HCT116 (cell line): ENCODE measurements around the gene C2. TPM values are rescaled to one million over a fixed set of nuclear protein-coding genes. Genes with fewer than 3 reads are reported as not detected.

Experiments used
- ATAC-seq: fragments of 200-7000 bp; cut with Tn5 transposase; 2 replicates; pipeline ENCODE4 v1.9.1; 2020; ENCODE audit warnings: mild to moderate bottlenecking, moderate library complexity
- BruUV-seq: library from RNA; stranded (reverse); fragments of 400-500 nt; replicated peaks from 2 replicates; lab custom pipeline; 2021; lab: Mats Ljungman, UMichigan
- CTCF ChIA-PET: fragments of 300-600 bp; sonication (Branson Sonifier 250); formaldehyde crosslinking; loops from one replicate; lab custom pipeline; 2021; ENCODE audit warnings: antibody characterized with exemption; lab: Charles Lee
- POLR2A ChIA-PET: fragments of 300-600, 350-600 bp; sonication (Branson Sonifier 250); formaldehyde crosslinking; loops from one replicate; lab custom pipeline; 2021; ENCODE audit warnings: antibody characterized with exemption; lab: Charles Lee
- RAD21 ChIA-PET, 2 experiments: fragments of 300-600 bp; sonication (Branson Sonifier 250); formaldehyde crosslinking; loops; one replicate each; lab custom pipeline; 2023; ENCODE audit warnings: low total read pairs in 2 of 2; ENCODE audit not compliant: uncharacterized antibody in 2 of 2, unreplicated experiment in 2 of 2, low non-redundant PET in 1 of 2; lab: Charles Lee
- DNase-seq: peaks from one replicate; pipeline ENCODE4 v3.0.0-alpha.2; 2010; ENCODE audit warnings: low read depth, low spot score
- H2AFZ ChIP-seq: fragments of 200-600 bp; shearing (Covaris generic), sonication (generic); 2 replicates; pipeline ENCODE4 v1.6.1; 2017; ENCODE audit warnings: low read depth, mixed run types, mixed read lengths, antibody characterized with exemption, low read length; ENCODE audit not compliant: poor library complexity, severe bottlenecking
- H3K27ac ChIP-seq: 2 replicates; pipeline ENCODE4 v1.5.1; 2012; ENCODE audit warnings: low read depth, low read length
- H3K27me3 ChIP-seq: fragments of 200-600 bp; sonication (generic); 2 replicates; pipeline ENCODE4 v1.6.1; 2016; ENCODE audit warnings: mixed run types, low read length, mixed read lengths; ENCODE audit not compliant: insufficient read depth
- H3K36me3 ChIP-seq, 2 experiments: fragments of 200-500 bp in 1 of 2; fragments of 200-600 bp in 1 of 2; sonication (Bioruptor generic) in 1 of 2; sonication (generic) in 1 of 2; 2 replicates each; pipeline versions ENCODE4 v1.5.1 to v1.6.1; 2014 to 2016; ENCODE audit warnings: low read length in 2 of 2, inconsistent platforms in 1 of 2, mixed read lengths in 1 of 2, mixed run types in 1 of 2; ENCODE audit not compliant: insufficient read depth in 2 of 2, control insufficient read depth in 1 of 2
- H3K4me1 ChIP-seq, 2 experiments: fragments of 200-600 bp in 1 of 2; sonication (generic) in 1 of 2; 2 replicates each; pipeline versions ENCODE4 v1.5.1 to v1.6.1; 2012 to 2017; ENCODE audit warnings: low read length in 2 of 2, inconsistent platforms in 1 of 2, mild to moderate bottlenecking in 1 of 2, mixed read lengths in 1 of 2, mixed run types in 1 of 2, moderate library complexity in 1 of 2; ENCODE audit not compliant: insufficient read depth in 2 of 2, control insufficient read depth in 1 of 2
- H3K4me2 ChIP-seq: fragments of 200-600 bp; sonication (generic); 2 replicates; pipeline ENCODE4 v1.6.1; 2017; ENCODE audit warnings: mixed run types, low read length, mixed read lengths
- H3K4me3 ChIP-seq, 2 experiments: fragments of 200-600 bp in 1 of 2; sonication (generic) in 1 of 2; replicated peaks in 1 of 2; 2 replicates each; pipeline ENCODE4 v1.5.1; 2011 to 2016; ENCODE audit warnings: low read length in 2 of 2, control low read depth in 1 of 2, low read depth in 1 of 2, mild to moderate bottlenecking in 1 of 2, mixed read lengths in 1 of 2, mixed run types in 1 of 2
- H3K79me2 ChIP-seq: fragments of 200-600 bp; sonication (generic); 2 replicates; pipeline ENCODE4 v1.6.1; 2017; ENCODE audit warnings: mild to moderate bottlenecking, mixed run types, low read length, moderate library complexity, mixed read lengths; ENCODE audit not compliant: insufficient read depth
- H3K9ac ChIP-seq: fragments of 200-600 bp; sonication (generic); 2 replicates; pipeline ENCODE4 v1.6.1; 2016; ENCODE audit warnings: low read length, mixed read lengths
- H3K9me2 ChIP-seq: fragments of 200-600 bp; sonication (generic), shearing (Covaris generic); 2 replicates; pipeline ENCODE4 v1.6.1; 2017; ENCODE audit warnings: mixed run types, mild to moderate bottlenecking, moderate library complexity; ENCODE audit not compliant: insufficient read depth
- H3K9me3 ChIP-seq, 2 experiments: fragments of 200-500 bp in 1 of 2; fragments of 200-600 bp in 1 of 2; sonication (Bioruptor generic) in 1 of 2; sonication (generic) in 1 of 2; 2 replicates each; pipeline ENCODE4 v1.6.1; 2014 to 2017; ENCODE audit warnings: low read length in 2 of 2, mixed read lengths in 2 of 2, inconsistent platforms in 1 of 2, low read depth in 1 of 2, mild to moderate bottlenecking in 1 of 2, mixed run types in 1 of 2, moderate library complexity in 1 of 2; ENCODE audit not compliant: control insufficient read depth in 1 of 2, insufficient read depth in 1 of 2
- H4K20me1 ChIP-seq: fragments of 200-600 bp; sonication (generic), shearing (Covaris generic); 2 replicates; pipeline ENCODE4 v1.6.1; 2017; ENCODE audit warnings: mixed run types, mild to moderate bottlenecking, moderate library complexity; ENCODE audit not compliant: insufficient read depth
- CEBPB ChIP-seq: IDR thresholded peaks from 2 replicates; pipeline ENCODE4 v1.6.1; 2012; ENCODE audit warnings: low read depth
- EGR1 ChIP-seq: IDR thresholded peaks from 2 replicates; pipeline ENCODE4 v1.6.1; 2012; ENCODE audit warnings: low read depth
- ELF1 ChIP-seq: IDR thresholded peaks from 2 replicates; pipeline ENCODE4 v1.6.1; 2012; ENCODE audit warnings: low read depth, borderline replicate concordance
- JUND ChIP-seq: IDR thresholded peaks from 2 replicates; pipeline ENCODE4 v1.6.1; 2012
- POLR2A ChIP-seq: IDR thresholded peaks from 2 replicates; pipeline ENCODE4 v1.7.0; 2011; ENCODE audit warnings: borderline replicate concordance; ENCODE audit not compliant: insufficient read depth, insufficient read length; ENCODE audit errors: extremely low read depth
- POLR2AphosphoS5 ChIP-seq: IDR thresholded peaks from 2 replicates; pipeline ENCODE4 v1.6.1; 2011; ENCODE audit warnings: mild to moderate bottlenecking, low read depth, low read length, moderate library complexity
- SP1 ChIP-seq: IDR thresholded peaks from 2 replicates; pipeline ENCODE4 v1.6.1; 2012; ENCODE audit warnings: low read depth
- ZFX ChIP-seq: fragments of 450-650 bp; IDR thresholded peaks from 2 replicates; pipeline ENCODE4 v1.6.1; 2017
- intact Hi-C: fragments of 100-400 bp; cut with micrococcal nuclease; formaldehyde crosslinking; loops from 2 replicates; pipeline ENCODE4 v1.10.0; 2022
- total RNA-seq: library from RNA; stranded (reverse); gene quantifications from one replicate; pipeline ENCODE4 v1.2.1, GENCODE V29; 2021; ENCODE audit not compliant: unreplicated experiment
- TF ChIP-seq, protein P1 (sequence below): IDR thresholded peaks from 2 replicates; pipeline ENCODE4 v1.6.1; 2012; ENCODE audit warnings: low read depth
- TF ChIP-seq, protein P2 (sequence below): IDR thresholded peaks from 2 replicates; pipeline ENCODE4 v1.6.1; 2012
- TF ChIP-seq, protein P3 (sequence below): IDR thresholded peaks from 2 replicates; pipeline ENCODE4 v1.6.1; 2011; ENCODE audit warnings: mild to moderate bottlenecking, low read length, moderate library complexity; ENCODE audit not compliant: insufficient replicate concordance; ENCODE audit errors: extremely low read depth

Gene C2
- total RNA-seq, 1 experiment from 2014 or later = 3.1 TPM

DNA sequence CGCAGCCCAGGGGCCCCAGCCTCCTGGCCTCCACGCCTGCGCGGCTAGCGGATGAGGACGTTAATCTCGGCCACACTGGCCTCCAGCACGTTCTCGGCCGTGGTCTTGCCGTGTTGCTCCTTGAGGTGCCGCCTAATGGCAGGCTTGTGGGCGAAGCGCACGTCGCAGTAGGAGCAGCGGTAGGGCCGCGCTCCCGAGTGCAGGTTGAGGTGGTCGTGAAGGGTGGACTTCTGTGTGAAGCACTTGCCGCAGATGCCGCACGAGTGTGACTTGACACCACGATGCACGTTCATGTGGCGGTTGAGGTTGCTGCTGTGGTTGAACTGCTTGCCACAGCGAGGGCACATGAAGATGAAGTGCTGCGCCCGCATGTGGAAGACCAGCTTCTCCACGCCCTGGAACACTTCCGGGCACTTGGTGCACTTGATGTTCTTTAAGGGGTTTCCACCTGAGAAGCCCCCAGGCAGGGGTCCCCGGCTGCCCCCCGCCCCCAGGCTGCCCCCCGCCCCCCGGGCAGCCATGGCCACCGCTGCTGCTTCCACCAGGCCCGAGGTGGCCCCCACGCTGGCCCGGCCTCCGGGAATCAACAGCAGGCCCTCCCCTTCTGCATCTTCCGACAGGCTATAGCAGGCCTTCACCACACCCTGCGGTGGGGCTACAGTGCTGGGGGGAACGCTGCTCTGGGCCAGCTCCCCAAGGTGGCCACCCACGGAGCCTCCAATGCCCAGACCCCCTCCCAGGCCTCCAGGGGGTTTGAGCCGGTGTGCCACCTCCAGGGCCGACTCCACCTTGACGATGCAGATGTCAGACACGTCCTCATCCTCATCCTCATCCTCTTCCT, 27.4 kb upstream of the C2 start:
- no TSS peak for BruUV-seq
- CTCF ChIA-PET = no interaction called here
- Histone ChIP-seq H3K36me3 (peaks cover under 1 to 10% of the 10 kb centered on the region in 2 experiments), H3K27ac (peak overlapping the region; percentile 23; the same call in 1 of the 2 replicates), H3K27me3 (no peaks in the 10 kb centered on the region), H3K4me1 (peaks cover 12 to 34% of the 10 kb centered on the region in 2 experiments), H2AFZ (no peak overlapping the region), H3K4me2 (no peak overlapping the region), H4K20me1 (no peaks in the 10 kb centered on the region), H3K9ac (no peak overlapping the region), H3K4me3 (no peak overlapping the region), H3K9me2 (no peaks in the 10 kb centered on the region), H3K9me3 (no peaks in the 10 kb centered on the region), H3K79me2 (peaks cover 18% of the 10 kb centered on the region; the same call in 1 of the 2 replicates)
- ATAC-seq (no peak), DNase-seq (no peak)
- POLR2A ChIA-PET = no interaction called here
- TF ChIP-seq JUND (no peak), EGR1 (no peak), SP1 (no peak), POLR2AphosphoS5 (no peak), ZFX (no peak), CEBPB (no peak), ELF1 (no peak), POLR2A (no peak)
- TF ChIP-seq, protein P1, sequence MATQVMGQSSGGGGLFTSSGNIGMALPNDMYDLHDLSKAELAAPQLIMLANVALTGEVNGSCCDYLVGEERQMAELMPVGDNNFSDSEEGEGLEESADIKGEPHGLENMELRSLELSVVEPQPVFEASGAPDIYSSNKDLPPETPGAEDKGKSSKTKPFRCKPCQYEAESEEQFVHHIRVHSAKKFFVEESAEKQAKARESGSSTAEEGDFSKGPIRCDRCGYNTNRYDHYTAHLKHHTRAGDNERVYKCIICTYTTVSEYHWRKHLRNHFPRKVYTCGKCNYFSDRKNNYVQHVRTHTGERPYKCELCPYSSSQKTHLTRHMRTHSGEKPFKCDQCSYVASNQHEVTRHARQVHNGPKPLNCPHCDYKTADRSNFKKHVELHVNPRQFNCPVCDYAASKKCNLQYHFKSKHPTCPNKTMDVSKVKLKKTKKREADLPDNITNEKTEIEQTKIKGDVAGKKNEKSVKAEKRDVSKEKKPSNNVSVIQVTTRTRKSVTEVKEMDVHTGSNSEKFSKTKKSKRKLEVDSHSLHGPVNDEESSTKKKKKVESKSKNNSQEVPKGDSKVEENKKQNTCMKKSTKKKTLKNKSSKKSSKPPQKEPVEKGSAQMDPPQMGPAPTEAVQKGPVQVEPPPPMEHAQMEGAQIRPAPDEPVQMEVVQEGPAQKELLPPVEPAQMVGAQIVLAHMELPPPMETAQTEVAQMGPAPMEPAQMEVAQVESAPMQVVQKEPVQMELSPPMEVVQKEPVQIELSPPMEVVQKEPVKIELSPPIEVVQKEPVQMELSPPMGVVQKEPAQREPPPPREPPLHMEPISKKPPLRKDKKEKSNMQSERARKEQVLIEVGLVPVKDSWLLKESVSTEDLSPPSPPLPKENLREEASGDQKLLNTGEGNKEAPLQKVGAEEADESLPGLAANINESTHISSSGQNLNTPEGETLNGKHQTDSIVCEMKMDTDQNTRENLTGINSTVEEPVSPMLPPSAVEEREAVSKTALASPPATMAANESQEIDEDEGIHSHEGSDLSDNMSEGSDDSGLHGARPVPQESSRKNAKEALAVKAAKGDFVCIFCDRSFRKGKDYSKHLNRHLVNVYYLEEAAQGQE = no peak
- TF ChIP-seq, protein P2, sequence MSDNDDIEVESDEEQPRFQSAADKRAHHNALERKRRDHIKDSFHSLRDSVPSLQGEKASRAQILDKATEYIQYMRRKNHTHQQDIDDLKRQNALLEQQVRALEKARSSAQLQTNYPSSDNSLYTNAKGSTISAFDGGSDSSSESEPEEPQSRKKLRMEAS = no peak
- TF ChIP-seq, protein P3, sequence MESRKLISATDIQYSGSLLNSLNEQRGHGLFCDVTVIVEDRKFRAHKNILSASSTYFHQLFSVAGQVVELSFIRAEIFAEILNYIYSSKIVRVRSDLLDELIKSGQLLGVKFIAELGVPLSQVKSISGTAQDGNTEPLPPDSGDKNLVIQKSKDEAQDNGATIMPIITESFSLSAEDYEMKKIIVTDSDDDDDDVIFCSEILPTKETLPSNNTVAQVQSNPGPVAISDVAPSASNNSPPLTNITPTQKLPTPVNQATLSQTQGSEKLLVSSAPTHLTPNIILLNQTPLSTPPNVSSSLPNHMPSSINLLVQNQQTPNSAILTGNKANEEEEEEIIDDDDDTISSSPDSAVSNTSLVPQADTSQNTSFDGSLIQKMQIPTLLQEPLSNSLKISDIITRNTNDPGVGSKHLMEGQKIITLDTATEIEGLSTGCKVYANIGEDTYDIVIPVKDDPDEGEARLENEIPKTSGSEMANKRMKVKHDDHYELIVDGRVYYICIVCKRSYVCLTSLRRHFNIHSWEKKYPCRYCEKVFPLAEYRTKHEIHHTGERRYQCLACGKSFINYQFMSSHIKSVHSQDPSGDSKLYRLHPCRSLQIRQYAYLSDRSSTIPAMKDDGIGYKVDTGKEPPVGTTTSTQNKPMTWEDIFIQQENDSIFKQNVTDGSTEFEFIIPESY = no peak
- intact Hi-C loops = loop anchor here (5.0 kb wide), 1 partner anchor 233 kb away; the partner anchor contains the start of genes CSNK2B and LY6G5B
- RAD21 ChIA-PET = no interaction called here
